Adipocyte (in vitro differentiated cells): ENCODE measurements around the gene SLC6A1.

Experiments used
- DNase-seq: peaks from one replicate; pipeline ENCODE4 v3.0.0-alpha.2; 2015; ENCODE audit warnings: low read depth
- H3K27me3 ChIP-seq: replicated peaks from 2 replicates; pipeline ENCODE4 v1.7.0; 2013; ENCODE audit warnings: mild to moderate bottlenecking, low read length, moderate library complexity; ENCODE audit not compliant: control insufficient read depth, insufficient read depth
- H3K36me3 ChIP-seq: 2 replicates; pipeline ENCODE4 v1.7.0; 2013; ENCODE audit warnings: low read length, mild to moderate bottlenecking, moderate library complexity; ENCODE audit not compliant: control insufficient read depth, insufficient read depth, severe bottlenecking
- H3K4me1 ChIP-seq: 2 replicates; pipeline ENCODE4 v1.7.0; 2013; ENCODE audit warnings: mild to moderate bottlenecking, low read length, moderate library complexity; ENCODE audit not compliant: control insufficient read depth, insufficient read depth
- H3K4me3 ChIP-seq: 2 replicates; pipeline ENCODE4 v1.7.0; 2013; ENCODE audit warnings: mild to moderate bottlenecking, low read length, moderate library complexity
- H3K9ac ChIP-seq: 2 replicates; pipeline ENCODE4 v1.7.0; 2013; ENCODE audit warnings: mild to moderate bottlenecking, low read length, moderate library complexity
- H3K9me3 ChIP-seq: 2 replicates; pipeline ENCODE4 v1.7.0; 2013; ENCODE audit warnings: mild to moderate bottlenecking, low read length, moderate library complexity; ENCODE audit not compliant: control insufficient read depth

Gene SLC6A1

GRCh38 chr3:10996345-10997013, 3.9 kb downstream of the SLC6A1 start:
- Histone ChIP-seq H3K9me3 (no peaks in the 10 kb centered on the region), H3K27me3 (peaks cover 78% of the 10 kb centered on the region), H3K4me3 (no peak overlapping the region), H3K9ac (no peak overlapping the region), H3K4me1 (no peaks in the 10 kb centered on the region), H3K36me3 (no peaks in the 10 kb centered on the region)
- no peak for DNase-seq

- no peak overlapping the region for H3K9ac ChIP-seq
- no peaks in the 10 kb centered on the region for H3K4me1 ChIP-seq
- H3K9me3 ChIP-seq: no peaks in the 10 kb centered on the region
- H3K4me3 ChIP-seq: no peak overlapping the region
- H3K27me3 ChIP-seq: peaks cover 78% of the 10 kb centered on the region
- no peaks in the 10 kb centered on the region for H3K36me3 ChIP-seq
- DNase-seq: no peak
Measured at GRCh38 chr3:10997196-10997595, 4.6 kb downstream of the SLC6A1 start.

GRCh38 chr3:10998542-10998941, 6.0 kb downstream of the SLC6A1 start:
- no peak for DNase-seq
- no peak overlapping the region for H3K9ac ChIP-seq
- no peaks in the 10 kb centered on the region for H3K9me3 ChIP-seq
- H3K36me3 ChIP-seq: no peaks in the 10 kb centered on the region
- H3K4me1 ChIP-seq: no peaks in the 10 kb centered on the region
- no peak overlapping the region for H3K4me3 ChIP-seq
- H3K27me3 ChIP-seq: peaks cover 77% of the 10 kb centered on the region

DNA sequence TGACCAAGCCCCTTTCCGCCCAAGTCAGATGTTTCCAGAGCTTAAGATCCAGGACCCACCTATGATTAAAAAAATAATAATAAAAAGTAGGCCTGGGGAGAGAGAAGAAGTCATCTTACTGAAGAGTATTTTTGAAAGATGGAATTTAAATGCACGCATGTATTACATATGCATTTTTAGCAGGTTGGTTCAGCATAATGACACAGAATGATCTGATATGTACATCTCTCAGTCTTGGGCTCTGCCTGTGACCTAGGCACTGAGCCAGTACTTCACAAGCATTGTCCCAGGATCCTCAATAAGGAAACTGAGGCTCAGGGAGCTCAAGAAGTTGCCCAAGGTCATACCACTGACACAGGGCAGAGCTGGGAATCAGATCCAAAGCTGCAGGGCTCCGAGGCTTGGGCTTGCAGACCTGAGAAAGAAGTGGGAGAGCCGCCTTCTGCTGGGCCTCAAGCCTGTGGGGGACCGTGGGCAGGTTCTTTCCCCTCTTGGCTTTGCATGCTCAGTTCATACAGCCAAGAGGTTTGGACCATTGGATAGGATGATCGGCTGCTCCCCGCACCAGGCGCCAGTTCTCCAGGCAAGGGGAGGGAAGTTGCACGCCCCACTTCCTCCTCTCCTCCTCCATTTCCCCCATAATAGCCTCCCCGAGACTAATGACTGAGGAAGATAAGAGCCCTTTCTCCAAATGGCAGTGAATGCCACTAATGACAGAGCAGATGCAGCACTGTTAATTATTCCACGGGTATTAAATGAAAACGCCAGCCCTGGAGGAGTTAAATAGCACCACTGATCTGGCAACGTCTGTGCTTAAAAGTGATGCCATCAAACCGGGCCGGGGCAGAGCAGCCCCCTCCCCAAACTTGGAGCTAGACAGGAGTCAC, 6.9 kb downstream of the SLC6A1 start:
- H3K9me3 ChIP-seq: no peaks in the 10 kb centered on the region
- no peaks in the 10 kb centered on the region for H3K4me1 ChIP-seq
- no peak overlapping the region for H3K4me3 ChIP-seq
- H3K27me3 ChIP-seq: peaks cover 75% of the 10 kb centered on the region
- no peak overlapping the region for H3K9ac ChIP-seq
- H3K36me3 ChIP-seq: no peaks in the 10 kb centered on the region
- no peak for DNase-seq

DNA sequence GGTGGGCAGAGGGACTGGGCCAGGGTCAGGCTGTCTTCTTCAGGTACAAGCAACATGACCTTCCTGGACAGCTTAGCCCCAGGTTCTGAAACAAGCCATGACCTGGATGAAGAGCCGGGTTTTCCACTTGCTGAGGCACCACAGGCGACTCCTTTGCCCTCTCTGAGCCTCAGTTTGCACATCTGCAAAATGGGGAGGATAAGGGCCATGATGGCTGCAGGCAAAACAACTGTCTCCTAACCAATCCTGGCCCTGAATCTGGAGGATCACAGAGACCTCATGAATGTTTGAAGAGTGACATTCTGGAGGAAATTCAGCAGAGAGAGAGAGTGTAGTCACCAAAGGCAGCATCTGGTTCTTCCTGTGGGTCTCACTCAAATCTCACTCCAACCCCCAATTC, 8.0 kb downstream of the SLC6A1 start:
- no peak overlapping the region for H3K9ac ChIP-seq
- no peaks in the 10 kb centered on the region for H3K4me1 ChIP-seq
- DNase-seq: no peak
- no peaks in the 10 kb centered on the region for H3K36me3 ChIP-seq
- H3K27me3 ChIP-seq: peaks cover 75% of the 10 kb centered on the region
- H3K4me3 ChIP-seq: no peak overlapping the region
- H3K9me3 ChIP-seq: no peaks in the 10 kb centered on the region

GRCh38 chr3:11001020-11001657, 8.6 kb downstream of the SLC6A1 start:
- peaks cover 74% of the 10 kb centered on the region for H3K27me3 ChIP-seq
- DNase-seq: no peak
- H3K4me3 ChIP-seq: no peak overlapping the region
- H3K36me3 ChIP-seq: no peaks in the 10 kb centered on the region
- no peak overlapping the region for H3K9ac ChIP-seq
- H3K9me3 ChIP-seq: no peaks in the 10 kb centered on the region
- H3K4me1 ChIP-seq: no peaks in the 10 kb centered on the region

DNA sequence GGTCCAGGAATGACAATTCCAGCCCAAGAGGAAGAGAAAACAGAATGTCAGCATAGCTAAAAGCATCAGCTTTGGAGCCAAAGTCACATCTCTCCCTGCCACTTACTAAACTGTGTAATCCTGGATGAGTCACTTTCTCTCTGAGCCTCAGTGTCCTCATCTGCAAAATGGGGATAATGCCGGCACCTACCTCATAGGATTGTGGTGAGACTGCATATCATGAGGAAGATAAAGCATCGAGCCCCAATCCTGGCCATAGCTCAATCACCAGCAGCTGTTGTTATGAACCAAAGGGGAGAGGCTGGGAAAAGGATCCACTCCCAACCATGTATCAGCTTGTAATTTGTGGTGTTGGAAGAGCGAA, 9.1 kb downstream of the SLC6A1 start:
- H3K9ac ChIP-seq: no peak overlapping the region
- no peaks in the 10 kb centered on the region for H3K9me3 ChIP-seq
- H3K4me1 ChIP-seq: no peaks in the 10 kb centered on the region
- no peaks in the 10 kb centered on the region for H3K36me3 ChIP-seq
- peaks cover 75% of the 10 kb centered on the region for H3K27me3 ChIP-seq
- no peak for DNase-seq
- no peak overlapping the region for H3K4me3 ChIP-seq

GRCh38 chr3:11002371-11002807, 9.8 kb downstream of the SLC6A1 start:
- Histone ChIP-seq H3K9me3 (no peaks in the 10 kb centered on the region), H3K36me3 (no peaks in the 10 kb centered on the region), H3K4me3 (no peak overlapping the region), H3K4me1 (no peaks in the 10 kb centered on the region), H3K27me3 (peaks cover 74% of the 10 kb centered on the region), H3K9ac (no peak overlapping the region)
- DNase-seq: no peak

DNA sequence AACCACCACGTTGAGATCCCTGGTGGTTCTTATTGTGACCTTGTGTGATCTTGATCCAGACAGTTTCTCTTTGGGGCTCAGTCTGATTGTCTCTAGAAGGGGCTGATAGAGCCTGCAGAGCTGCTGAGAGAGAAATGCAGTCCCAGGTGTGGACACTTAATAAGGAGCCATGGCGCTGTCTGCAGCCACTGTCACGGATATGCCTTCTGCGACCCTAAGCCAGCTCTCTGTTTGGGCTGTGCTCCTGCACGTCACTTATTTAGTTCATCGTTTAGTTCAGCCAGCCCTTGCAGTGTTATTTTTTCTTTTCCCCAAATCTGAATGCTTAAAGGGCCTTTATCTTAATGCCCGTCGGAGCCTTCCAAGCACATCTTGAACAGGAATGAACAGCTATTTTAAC, 12.0 kb downstream of the SLC6A1 start:
- Histone ChIP-seq H3K4me1 (no peaks in the 10 kb centered on the region), H3K27me3 (peaks cover 73% of the 10 kb centered on the region), H3K9me3 (no peaks in the 10 kb centered on the region), H3K4me3 (no peak overlapping the region), H3K36me3 (no peaks in the 10 kb centered on the region), H3K9ac (no peak overlapping the region)
- DNase-seq: no peak

DNA sequence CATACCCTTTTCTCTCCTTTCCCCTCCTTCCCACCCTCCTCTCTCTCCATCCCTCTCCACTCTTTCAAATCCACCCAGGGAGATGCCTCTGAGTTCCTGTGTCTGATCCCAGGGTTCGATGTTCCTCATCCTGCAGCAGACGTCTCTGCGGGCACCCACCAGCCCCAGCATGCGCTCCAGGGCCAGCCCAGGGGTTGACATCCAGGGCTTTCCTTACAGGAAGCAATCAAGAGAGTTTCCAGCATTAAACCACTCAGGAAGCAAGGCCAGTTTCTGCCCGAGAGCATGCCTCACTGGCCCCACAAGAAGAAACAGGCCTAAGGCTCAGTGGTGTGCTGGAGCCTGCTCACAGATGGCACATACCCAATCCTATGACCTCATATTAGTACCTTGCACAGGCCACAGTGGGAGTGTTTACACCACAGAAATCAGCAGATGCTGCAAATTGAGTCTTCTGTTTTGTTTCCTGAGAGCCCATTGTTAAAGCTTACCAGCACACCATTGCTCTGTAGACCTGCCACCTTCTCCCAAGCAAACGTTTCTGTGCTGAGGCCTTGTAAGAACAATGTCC, 13.2 kb downstream of the SLC6A1 start:
- Histone ChIP-seq H3K27me3 (peaks cover 74% of the 10 kb centered on the region), H3K4me1 (no peaks in the 10 kb centered on the region), H3K9ac (no peak overlapping the region), H3K4me3 (no peak overlapping the region), H3K9me3 (no peaks in the 10 kb centered on the region), H3K36me3 (no peaks in the 10 kb centered on the region)
- no peak for DNase-seq
